ENCODE data around the gene SKAP2. TPM values are rescaled to one million over a fixed set of nuclear protein-coding genes. Genes with fewer than 3 reads are reported as not detected.

Gene SKAP2
- total RNA-seq, 4 donors from 2014 or later = 54.3 to 83.1 (median 76.1) TPM

DNA sequence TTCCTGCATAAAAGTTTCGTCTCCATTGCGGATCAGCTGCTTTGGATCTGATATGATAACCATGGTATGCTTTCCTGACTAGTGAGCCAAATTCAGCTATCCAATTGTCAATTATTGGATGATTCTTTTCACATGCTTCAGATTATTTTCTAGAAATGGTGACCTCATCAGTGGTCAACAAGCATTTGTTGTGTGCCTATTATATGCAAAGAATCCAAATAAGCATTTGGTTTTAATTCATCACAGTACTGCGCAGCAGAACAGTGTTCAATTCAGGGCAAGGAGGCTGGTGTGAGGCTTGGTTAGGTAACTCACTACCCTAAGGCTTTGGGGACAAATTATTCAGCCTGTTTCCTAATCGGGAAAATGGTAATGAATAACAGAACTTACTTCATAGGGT is 200.5 kb downstream of the SKAP2 start:
- H3K4me1 ChIP-seq = no peaks in the 10 kb centered on the region
- WGBS, 2 donors (ENCODE audit: low coverage in 1 of 2) = 87% methylated on average over 4 of the region's 4 CpGs
- TF ChIP-seq EP300 (IDR thresholded peaks at IDR 0.05) (no peak), POLR2AphosphoS5 (IDR thresholded peaks at IDR 0.05) (no peak), POLR2A (IDR thresholded peaks at IDR 0.05) (no peak)
- TF ChIP-seq, protein P1, sequence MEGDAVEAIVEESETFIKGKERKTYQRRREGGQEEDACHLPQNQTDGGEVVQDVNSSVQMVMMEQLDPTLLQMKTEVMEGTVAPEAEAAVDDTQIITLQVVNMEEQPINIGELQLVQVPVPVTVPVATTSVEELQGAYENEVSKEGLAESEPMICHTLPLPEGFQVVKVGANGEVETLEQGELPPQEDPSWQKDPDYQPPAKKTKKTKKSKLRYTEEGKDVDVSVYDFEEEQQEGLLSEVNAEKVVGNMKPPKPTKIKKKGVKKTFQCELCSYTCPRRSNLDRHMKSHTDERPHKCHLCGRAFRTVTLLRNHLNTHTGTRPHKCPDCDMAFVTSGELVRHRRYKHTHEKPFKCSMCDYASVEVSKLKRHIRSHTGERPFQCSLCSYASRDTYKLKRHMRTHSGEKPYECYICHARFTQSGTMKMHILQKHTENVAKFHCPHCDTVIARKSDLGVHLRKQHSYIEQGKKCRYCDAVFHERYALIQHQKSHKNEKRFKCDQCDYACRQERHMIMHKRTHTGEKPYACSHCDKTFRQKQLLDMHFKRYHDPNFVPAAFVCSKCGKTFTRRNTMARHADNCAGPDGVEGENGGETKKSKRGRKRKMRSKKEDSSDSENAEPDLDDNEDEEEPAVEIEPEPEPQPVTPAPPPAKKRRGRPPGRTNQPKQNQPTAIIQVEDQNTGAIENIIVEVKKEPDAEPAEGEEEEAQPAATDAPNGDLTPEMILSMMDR (IDR thresholded peaks at IDR 0.05) = no peak

GRCh38 chr7:26662646-26663045 is 201.7 kb downstream of the SKAP2 start:
- no peak overlapping the region for H3K4me3 ChIP-seq
- ATAC-seq = no peak
- H3K27me3 ChIP-seq = no peaks in the 10 kb centered on the region
- peaks cover 0 to 3% of the 10 kb centered on the region in 2 donors for H3K36me3 ChIP-seq
- no peaks in the 10 kb centered on the region for H3K9me3 ChIP-seq
- WGBS, 2 donors (ENCODE audit: low coverage in 1 of 2) = 88 to 92% methylated on average over 6 of the region's 6 CpGs
- no peaks in the 10 kb centered on the region for H3K4me1 ChIP-seq
- no peak for TF ChIP-seq POLR2A (IDR thresholded peaks at IDR 0.05)
- TF ChIP-seq, protein P1 (IDR thresholded peaks at IDR 0.05) = no peak
- no peak for TF ChIP-seq POLR2AphosphoS5 (IDR thresholded peaks at IDR 0.05)
- TF ChIP-seq EP300 (IDR thresholded peaks at IDR 0.05) = no peak
- H3K27ac ChIP-seq = no peak overlapping the region

More for the DNA sequence above, 200.5 kb downstream of the SKAP2 start:
- Histone ChIP-seq H3K27ac (no peak overlapping the region), H3K27me3 (no peaks in the 10 kb centered on the region), H3K4me3 (no peak overlapping the region), H3K36me3 (peaks cover 0 to 3% of the 10 kb centered on the region in 2 donors), H3K9me3 (no peaks in the 10 kb centered on the region)
- ATAC-seq = no peak

DNA sequence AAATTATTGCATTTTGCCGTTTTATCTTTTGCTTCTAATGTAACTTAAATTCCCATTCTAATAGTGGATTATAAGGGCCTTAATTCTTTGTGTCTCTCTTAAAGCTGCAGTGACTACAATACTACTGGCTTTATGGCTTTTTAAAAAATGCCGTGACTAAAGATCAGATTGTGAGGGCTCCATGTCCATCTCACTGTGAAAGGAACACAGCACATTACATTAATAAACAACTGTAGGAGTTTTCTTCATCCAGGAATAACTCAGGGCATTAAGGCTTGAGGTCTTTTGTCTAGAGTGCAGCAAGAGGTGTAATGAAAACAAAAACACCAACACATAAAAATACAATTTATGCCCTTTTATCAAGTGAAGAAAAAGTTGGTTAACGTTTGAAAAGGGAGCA is 205.3 kb downstream of the SKAP2 start:
- TF ChIP-seq, protein P1 (IDR thresholded peaks at IDR 0.05) = no peak
- TF ChIP-seq POLR2AphosphoS5 (IDR thresholded peaks at IDR 0.05) = no peak

DNA sequence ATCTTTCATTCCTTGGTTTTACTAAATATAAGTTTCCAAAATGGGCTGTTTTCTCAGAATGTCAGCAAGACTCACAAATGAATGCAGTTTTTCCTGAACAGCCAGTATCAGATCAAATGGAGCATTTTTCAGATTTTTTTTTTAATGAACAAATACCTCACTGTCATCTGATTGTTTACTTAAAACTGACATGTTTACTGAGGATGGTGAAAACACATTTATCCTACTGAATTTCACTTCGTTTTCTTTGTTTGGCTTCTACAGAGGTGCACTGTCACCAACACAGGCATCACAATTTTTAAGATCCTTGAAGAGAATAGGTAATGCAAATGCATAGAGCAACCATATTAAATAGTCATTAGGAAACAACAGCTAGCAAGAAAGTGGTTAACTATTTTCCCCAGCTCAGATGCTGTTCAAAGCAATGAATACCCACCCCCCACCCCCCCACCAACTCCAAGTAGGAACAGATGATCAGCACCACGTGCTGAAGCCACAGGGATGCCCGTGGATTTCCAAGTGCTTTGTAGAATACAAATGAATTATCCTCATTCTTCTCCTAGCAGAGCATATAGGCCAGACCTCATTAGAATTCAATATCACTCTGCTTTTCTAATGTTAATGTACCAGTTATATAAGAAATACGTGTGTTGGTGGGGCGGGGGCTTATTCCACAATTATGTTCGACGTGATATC is 205.9 kb downstream of the SKAP2 start:
- 77 to 88% methylated on average over 5 to 7 of the region's 7 CpGs for WGBS, 2 donors (ENCODE audit: low coverage in 1 of 2)
- Histone ChIP-seq H3K9me3 (no peaks in the 10 kb centered on the region), H3K4me3 (no peak overlapping the region), H3K27me3 (no peaks in the 10 kb centered on the region), H3K27ac (no peak overlapping the region), H3K36me3 (peaks cover 0 to 1% of the 10 kb centered on the region in 2 donors), H3K4me1 (peaks cover 0 to 9% (median 0%) of the 10 kb centered on the region in 3 donors)
- no peak for TF ChIP-seq POLR2A (IDR thresholded peaks at IDR 0.05)
- no peak for TF ChIP-seq EP300 (IDR thresholded peaks at IDR 0.05)
- TF ChIP-seq, protein P1 (IDR thresholded peaks at IDR 0.05) = no peak
- no peak for TF ChIP-seq POLR2AphosphoS5 (IDR thresholded peaks at IDR 0.05)
- no peak for ATAC-seq

More for the DNA sequence above, 205.3 kb downstream of the SKAP2 start:
- WGBS, 2 donors (ENCODE audit: low coverage in 1 of 2) = 88 to 93% methylated on average over 3 of the region's 3 CpGs
- H3K27me3 ChIP-seq = no peaks in the 10 kb centered on the region
- peaks cover 0 to 4% (median 0%) of the 10 kb centered on the region in 3 donors for H3K4me1 ChIP-seq
- H3K4me3 ChIP-seq = no peak overlapping the region
- no peak for ATAC-seq
- H3K27ac ChIP-seq = no peak overlapping the region
- peaks cover 0 to 3% of the 10 kb centered on the region in 2 donors for H3K36me3 ChIP-seq
- H3K9me3 ChIP-seq = no peaks in the 10 kb centered on the region
